IMR-90 (cell line): ENCODE data around the gene FBH1. TPM values are rescaled to one million over a fixed set of nuclear protein-coding genes. Genes with fewer than 3 reads are reported as not detected.

Source experiments
- ATAC-seq: fragments of 200-7000 bp; cut with Tn5 transposase; 2 replicates; pipeline ENCODE4 v1.9.1; 2020; ENCODE audit warnings: low read depth, mild to moderate bottlenecking, moderate library complexity
- BruUV-seq: library from RNA; stranded (reverse); fragments of 400-500 nt; replicated peaks from 2 replicates; lab custom pipeline; 2021; lab: Mats Ljungman, UMichigan
- CTCF ChIA-PET: fragments of 300-600 bp; formaldehyde crosslinking; extraction: SDS; loops from one replicate; lab custom pipeline; 2021; ENCODE audit warnings: antibody characterized with exemption; lab: Yijun Ruan, JAX
- POLR2A ChIA-PET: fragments of 300-600 bp; sonication (Branson Sonifier 250); formaldehyde crosslinking; loops from one replicate; lab custom pipeline; 2022; ENCODE audit warnings: antibody characterized with exemption; ENCODE audit not compliant: unreplicated experiment; lab: Charles Lee
- DNase-seq: peaks from one replicate; pipeline ENCODE4 v3.0.0; 2013
- H2AFZ ChIP-seq: replicated peaks from 2 replicates; pipeline ENCODE3; 2013; ENCODE audit warnings: low read length, mild to moderate bottlenecking; ENCODE audit not compliant: poor library complexity
- H2AK5ac ChIP-seq: 2 replicates; pipeline ENCODE4 v1.6.1; 2013; ENCODE audit warnings: low read depth, low read length, inconsistent platforms
- H2AK9ac ChIP-seq: replicated peaks from 2 replicates; pipeline ENCODE3; 2013; ENCODE audit warnings: mild to moderate bottlenecking, low read depth, low read length, moderate library complexity; ENCODE audit not compliant: poor library complexity
- H2BK120ac ChIP-seq: 2 replicates; pipeline ENCODE4 v1.6.1; 2013; ENCODE audit warnings: low read depth, low read length, inconsistent platforms
- H2BK15ac ChIP-seq: 3 replicates; pipeline ENCODE4 v1.6.1; 2013; ENCODE audit warnings: low read depth, low read length, inconsistent platforms
- H2BK20ac ChIP-seq: 2 replicates; pipeline ENCODE4 v1.6.1; 2013; ENCODE audit warnings: low read depth, mild to moderate bottlenecking, inconsistent platforms, low read length, moderate library complexity
- H2BK5ac ChIP-seq: 2 replicates; pipeline ENCODE4 v1.6.1; 2013; ENCODE audit warnings: mild to moderate bottlenecking, low read depth, low read length, inconsistent platforms; ENCODE audit not compliant: poor library complexity, severe bottlenecking
- H3K14ac ChIP-seq: replicated peaks from 2 replicates; pipeline ENCODE4 v1.6.1; 2013; ENCODE audit warnings: low read depth, low read length, inconsistent platforms
- H3K18ac ChIP-seq: 2 replicates; pipeline ENCODE4 v1.6.1; 2013; ENCODE audit warnings: low read depth, low read length, control low read depth
- H3K23ac ChIP-seq: 2 replicates; pipeline ENCODE4 v1.6.1; 2013; ENCODE audit warnings: low read depth, low read length, inconsistent platforms
- H3K27ac ChIP-seq: 2 replicates; pipeline ENCODE4 v1.5.1; 2013; ENCODE audit warnings: mild to moderate bottlenecking, control low read depth, low read length; ENCODE audit not compliant: insufficient read depth
- H3K27me3 ChIP-seq: 2 replicates; pipeline ENCODE4 v1.6.1; 2013; ENCODE audit warnings: low read length; ENCODE audit not compliant: control insufficient read depth, insufficient read depth
- H3K36me3 ChIP-seq: 2 replicates; pipeline ENCODE4 v1.6.1; 2013; ENCODE audit warnings: low read length, mixed read lengths; ENCODE audit not compliant: control insufficient read depth, insufficient read depth
- H3K4ac ChIP-seq: 2 replicates; pipeline ENCODE4 v1.6.1; 2013; ENCODE audit warnings: low read depth, low read length, inconsistent platforms
- H3K4me1 ChIP-seq: 2 replicates; pipeline ENCODE4 v1.6.1; 2013; ENCODE audit warnings: low read length, mixed read lengths; ENCODE audit not compliant: control insufficient read depth, insufficient read depth
- H3K4me2 ChIP-seq: 2 replicates; pipeline ENCODE4 v1.6.1; 2013; ENCODE audit warnings: low read depth, mild to moderate bottlenecking, control low read depth, low read length, moderate library complexity
- H3K4me3 ChIP-seq: 2 replicates; pipeline ENCODE4 v1.5.1; 2013; ENCODE audit warnings: low read depth, mild to moderate bottlenecking, control low read depth, low read length, moderate library complexity; ENCODE audit not compliant: insufficient read depth
- H3K56ac ChIP-seq: 2 replicates; pipeline ENCODE4 v1.6.1; 2013; ENCODE audit warnings: low read length, inconsistent platforms; ENCODE audit not compliant: insufficient read depth; ENCODE audit errors: extremely low read depth
- H3K79me1 ChIP-seq, 2 experiments: 2 replicates each; pipeline ENCODE4 v1.6.1; 2013; ENCODE audit warnings: low read length in 2 of 2, inconsistent platforms in 1 of 2, low read depth in 1 of 2
- H3K9ac ChIP-seq: 2 replicates; pipeline ENCODE4 v1.6.1; 2013; ENCODE audit warnings: low read depth, low read length, control low read depth
- H3K9me1 ChIP-seq: 2 replicates; pipeline ENCODE4 v1.6.1; 2013; ENCODE audit warnings: low read length, inconsistent platforms; ENCODE audit not compliant: insufficient read depth
- H3K9me3 ChIP-seq: 2 replicates; pipeline ENCODE4 v1.6.1; 2013; ENCODE audit warnings: low read length; ENCODE audit not compliant: control insufficient read depth, insufficient read depth
- H4K20me1 ChIP-seq: 2 replicates; pipeline ENCODE4 v1.6.1; 2013; ENCODE audit warnings: low read length, inconsistent platforms; ENCODE audit not compliant: insufficient read depth
- H4K5ac ChIP-seq: 2 replicates; pipeline ENCODE4 v1.6.1; 2013; ENCODE audit warnings: mild to moderate bottlenecking, low read depth, low read length, control low read depth
- H4K8ac ChIP-seq, 2 experiments: 2 replicates each; pipeline ENCODE4 v1.6.1; 2013; ENCODE audit warnings: low read depth in 2 of 2, low read length in 2 of 2, control low read depth in 1 of 2, inconsistent platforms in 1 of 2
- H4K91ac ChIP-seq: 2 replicates; pipeline ENCODE4 v1.6.1; 2013; ENCODE audit warnings: low read depth, low read length, inconsistent platforms; ENCODE audit not compliant: insufficient read depth
- CHD1 ChIP-seq: IDR thresholded peaks from 2 replicates; pipeline ENCODE4 v1.6.1; 2012; ENCODE audit warnings: low read depth, low read length, improper control_type of control experiment
- CTCF ChIP-seq: conservative IDR thresholded peaks from 2 replicates; pipeline ENCODE4 v1.5.1; 2012; ENCODE audit warnings: mild to moderate bottlenecking, low read depth, low read length, improper control_type of control experiment
- FOS ChIP-seq: fragments of 150-350 bp; IDR thresholded peaks from 2 replicates; pipeline ENCODE4 v1.6.1; 2016; ENCODE audit warnings: low read depth, low read length
- MAZ ChIP-seq: IDR thresholded peaks from 2 replicates; pipeline ENCODE4 v1.6.1; 2012; ENCODE audit warnings: low read depth, mild to moderate bottlenecking, low read length, improper control_type of control experiment, moderate library complexity, borderline replicate concordance
- MXI1 ChIP-seq: IDR thresholded peaks from 2 replicates; pipeline ENCODE4 v1.6.1; 2012; ENCODE audit warnings: low read depth, mild to moderate bottlenecking, low read length, moderate library complexity, borderline replicate concordance
- NFE2L2 ChIP-seq: fragments of 150-350 bp; IDR thresholded peaks from 2 replicates; pipeline ENCODE4 v1.6.1; 2016; ENCODE audit warnings: low read depth, mild to moderate bottlenecking, low read length
- RCOR1 ChIP-seq: IDR thresholded peaks from 2 replicates; pipeline ENCODE4 v1.6.1; 2012; ENCODE audit warnings: mild to moderate bottlenecking, low read length, improper control_type of control experiment; ENCODE audit not compliant: insufficient replicate concordance
- USF2 ChIP-seq: fragments of 150-350 bp; IDR thresholded peaks from 2 replicates; pipeline ENCODE4 v1.6.1; 2017; ENCODE audit warnings: mild to moderate bottlenecking, antibody characterized with exemption, low read length, low read depth
- WGBS, 2 experiments: methylation state at CpG; one replicate each; pipeline versions ENCODE4 v1.1.5 to v1.1.7; 2013; ENCODE audit warnings: missing lambda C conversion rate in 2 of 2; ENCODE audit not compliant: insufficient read length in 1 of 2; ENCODE audit errors: extremely low coverage in 2 of 2; 5-methylcytosine and 5-hydroxymethylcytosine counted together
- dilution Hi-C: fragments of 300-500 bp; cut with HindIII; formaldehyde crosslinking; loops from one replicate; pipeline ENCODE4 v1.14.3; 2018; ENCODE audit warnings: low sequenced_read_pairs; ENCODE audit not compliant: unreplicated experiment
- in situ Hi-C: fragments of 300-500 bp; cut with MboI; formaldehyde crosslinking; loops from 3 replicates; pipeline ENCODE4 v1.14.3; 2019; ENCODE audit warnings: low sequenced_read_pairs, inconsistent platforms, mixed read lengths
- intact Hi-C: fragments of 100-400 bp; cut with micrococcal nuclease; formaldehyde crosslinking; loops from 2 replicates; pipeline ENCODE4 v1.10.0; 2022
- polyA plus RNA-seq, 3 experiments: library from polyadenylated mRNA; depleted of rRNA; stranded (reverse); fragments of >200 nt; gene quantifications; 2 replicates each; pipeline ENCODE4 v1.2.3, GENCODE V29; 2012; ENCODE audit warnings: low replicate concordance in 1 of 3
- total RNA-seq: library from RNA; depleted of rRNA; stranded (reverse); fragments of >200 nt; gene quantifications from 2 replicates; pipeline ENCODE4 v1.2.3, GENCODE V29; 2012

FBH1 gene
- total and polyA plus RNA-seq, 2 of the 4 experiments (the other 2 are of a cell fraction), result 59.3 to 72.2 TPM

- dilution Hi-C loops (no loop called here), intact Hi-C loops (no loop called here)
- no peak overlapping the region for H2BK120ac ChIP-seq
Measured at GRCh38 chr10:5841965-5842364, 48.1 kb upstream of the FBH1 start.

More at GRCh38 chr10:5841965-5842364, 48.1 kb upstream of the FBH1 start:
- Histone ChIP-seq H2AK9ac (no peak overlapping the region), H4K8ac (no peak overlapping the region), H3K4me1 (no peaks in the 10 kb centered on the region), H3K14ac (no peak overlapping the region), H3K79me1 (no peaks in the 10 kb centered on the region), H3K4me2 (no peak overlapping the region), H4K20me1 (no peaks in the 10 kb centered on the region), H2AFZ (no peak overlapping the region), H3K27ac (no peak overlapping the region), H3K9me1 (no peaks in the 10 kb centered on the region), H3K4ac (no peak overlapping the region), H4K91ac (no peak overlapping the region), H3K56ac (no peak overlapping the region), H3K9me3 (no peaks in the 10 kb centered on the region), H2BK5ac (no peak overlapping the region), H3K9ac (no peak overlapping the region), H3K18ac (no peak overlapping the region), H2BK15ac (no peak overlapping the region), H3K4me3 (no peak overlapping the region), H3K36me3 (no peaks in the 10 kb centered on the region), H3K27me3 (no peaks in the 10 kb centered on the region), H3K23ac (no peak overlapping the region), H2BK20ac (no peak overlapping the region), H4K5ac (no peak overlapping the region), H2AK5ac (no peak overlapping the region)
- no peak for DNase-seq
- ChIA-PET CTCF (no interaction called here), POLR2A (no interaction called here)
- 100% methylated on average over 3 of the region's 14 CpGs; no CpG with 5 or more reads in 1 of the 2 experiments for WGBS, 2 experiments
- TF ChIP-seq FOS (no peak), CHD1 (no peak), NFE2L2 (no peak), MXI1 (no peak), CTCF (no peak), RCOR1 (no peak), MAZ (no peak), USF2 (no peak)
- no peak for ATAC-seq
- no TSS peak for BruUV-seq
- in situ Hi-C loops, result no loop called here
